Loucy (cell line): Measurements from ENCODE around the gene MTLN.

Source experiments
- H2AFZ ChIP-seq: fragments of 200-600 bp; sonication (generic); 2 replicates; pipeline ENCODE4 v1.6.0; 2016; ENCODE audit warnings: antibody characterized with exemption, mild to moderate bottlenecking, low read length, moderate library complexity
- H3F3A ChIP-seq: fragments of 200-600 bp; 2 replicates; pipeline ENCODE4 v1.6.0; 2016; ENCODE audit warnings: antibody characterized with exemption, low read depth, mild to moderate bottlenecking
- H3K27me3 ChIP-seq: fragments of 200-600 bp; sonication (generic); 2 replicates; pipeline ENCODE4 v1.6.1; 2014; ENCODE audit warnings: low read length, mild to moderate bottlenecking; ENCODE audit not compliant: insufficient read depth, poor library complexity, severe bottlenecking
- H3K36me3 ChIP-seq: fragments of 200-600 bp; sonication (generic); 2 replicates; pipeline ENCODE4 v1.6.1; 2016; ENCODE audit warnings: low read length; ENCODE audit not compliant: insufficient read depth
- H3K4me1 ChIP-seq: fragments of 200-600 bp; sonication (generic); 2 replicates; pipeline ENCODE4 v1.5.1; 2014; ENCODE audit warnings: low read length, mild to moderate bottlenecking; ENCODE audit not compliant: insufficient read depth, poor library complexity, severe bottlenecking
- H3K4me2 ChIP-seq: fragments of 200-600 bp; sonication (generic); 2 replicates; pipeline ENCODE4 v1.6.0; 2014; ENCODE audit warnings: antibody characterized with exemption, low read length, low read depth, mild to moderate bottlenecking; ENCODE audit not compliant: poor library complexity, severe bottlenecking
- H3K4me3 ChIP-seq: fragments of 200-600 bp; sonication (generic); 2 replicates; pipeline ENCODE4 v1.5.1; 2014; ENCODE audit warnings: low read length, mild to moderate bottlenecking, mixed read lengths; ENCODE audit not compliant: poor library complexity, severe bottlenecking
- H3K79me2 ChIP-seq: fragments of 200-600 bp; sonication (generic); 2 replicates; pipeline ENCODE4 v1.6.1; 2014; ENCODE audit warnings: low read length; ENCODE audit not compliant: insufficient read depth
- H3K9ac ChIP-seq: fragments of 200-600 bp; sonication (generic); 2 replicates; pipeline ENCODE4 v1.6.0; 2014; ENCODE audit warnings: mild to moderate bottlenecking, low read depth, low read length, moderate library complexity; ENCODE audit not compliant: poor library complexity, severe bottlenecking
- H3K9me2 ChIP-seq: fragments of 200-600 bp; sonication (generic); replicated peaks from 2 replicates; pipeline ENCODE4 v1.6.1; 2016; ENCODE audit warnings: low read depth, low read length, mixed read lengths
- H3K9me3 ChIP-seq: fragments of 200-600 bp; sonication (generic); 2 replicates; pipeline ENCODE4 v1.6.1; 2014; ENCODE audit warnings: mild to moderate bottlenecking, antibody characterized with exemption, low read length, low read depth; ENCODE audit not compliant: insufficient read depth
- H4K20me1 ChIP-seq: fragments of 200-600 bp; sonication (generic); 2 replicates; pipeline ENCODE4 v1.6.0; 2014; ENCODE audit warnings: antibody characterized with exemption, low read length, mild to moderate bottlenecking; ENCODE audit not compliant: insufficient read depth, poor library complexity, severe bottlenecking
- EZH2phosphoT487 ChIP-seq: fragments of 200-600 bp; IDR thresholded peaks from 2 replicates; pipeline ENCODE4 v1.6.1; 2018; ENCODE audit warnings: antibody characterized with exemption, mild to moderate bottlenecking, moderate library complexity, borderline replicate concordance
- TF ChIP-seq, protein P1 (sequence below): fragments of 200-600 bp; sonication (generic); conservative IDR thresholded peaks from 2 replicates; pipeline ENCODE4 v1.5.1; 2014; ENCODE audit warnings: mild to moderate bottlenecking, antibody characterized with exemption, low read length

MTLN gene

DNA sequence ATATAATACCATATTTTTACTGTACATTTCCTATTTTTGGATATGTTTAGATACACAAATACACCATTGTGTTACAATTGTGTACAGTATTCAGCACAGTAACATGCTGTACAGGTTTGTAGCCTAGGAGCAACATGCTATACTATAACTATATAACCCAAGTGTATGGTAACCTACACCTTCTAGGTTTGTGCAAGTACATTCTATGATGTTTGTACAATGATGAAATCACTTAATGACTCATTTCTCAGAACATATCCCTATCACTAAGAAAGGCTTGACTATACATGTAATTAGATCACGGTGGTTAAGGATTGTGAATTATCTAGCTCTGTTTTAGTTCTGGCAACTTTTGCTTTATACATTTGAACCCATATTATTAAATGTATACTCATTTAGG is 38.8 kb downstream of the MTLN start:
- Histone ChIP-seq H3F3A (no peaks in the 10 kb centered on the region), H3K9ac (no peak overlapping the region), H3K27me3 (no peaks in the 10 kb centered on the region), H3K9me2 (no peaks in the 10 kb centered on the region), H2AFZ (no peak overlapping the region), H3K4me3 (no peak overlapping the region), H3K4me1 (peaks cover 8% of the 10 kb centered on the region), H3K79me2 (no peaks in the 10 kb centered on the region), H3K36me3 (no peaks in the 10 kb centered on the region), H4K20me1 (no peaks in the 10 kb centered on the region), H3K4me2 (no peak overlapping the region), H3K9me3 (no peaks in the 10 kb centered on the region)
- no peak for TF ChIP-seq EZH2phosphoT487
- TF ChIP-seq, protein P1, sequence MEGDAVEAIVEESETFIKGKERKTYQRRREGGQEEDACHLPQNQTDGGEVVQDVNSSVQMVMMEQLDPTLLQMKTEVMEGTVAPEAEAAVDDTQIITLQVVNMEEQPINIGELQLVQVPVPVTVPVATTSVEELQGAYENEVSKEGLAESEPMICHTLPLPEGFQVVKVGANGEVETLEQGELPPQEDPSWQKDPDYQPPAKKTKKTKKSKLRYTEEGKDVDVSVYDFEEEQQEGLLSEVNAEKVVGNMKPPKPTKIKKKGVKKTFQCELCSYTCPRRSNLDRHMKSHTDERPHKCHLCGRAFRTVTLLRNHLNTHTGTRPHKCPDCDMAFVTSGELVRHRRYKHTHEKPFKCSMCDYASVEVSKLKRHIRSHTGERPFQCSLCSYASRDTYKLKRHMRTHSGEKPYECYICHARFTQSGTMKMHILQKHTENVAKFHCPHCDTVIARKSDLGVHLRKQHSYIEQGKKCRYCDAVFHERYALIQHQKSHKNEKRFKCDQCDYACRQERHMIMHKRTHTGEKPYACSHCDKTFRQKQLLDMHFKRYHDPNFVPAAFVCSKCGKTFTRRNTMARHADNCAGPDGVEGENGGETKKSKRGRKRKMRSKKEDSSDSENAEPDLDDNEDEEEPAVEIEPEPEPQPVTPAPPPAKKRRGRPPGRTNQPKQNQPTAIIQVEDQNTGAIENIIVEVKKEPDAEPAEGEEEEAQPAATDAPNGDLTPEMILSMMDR = no peak

DNA sequence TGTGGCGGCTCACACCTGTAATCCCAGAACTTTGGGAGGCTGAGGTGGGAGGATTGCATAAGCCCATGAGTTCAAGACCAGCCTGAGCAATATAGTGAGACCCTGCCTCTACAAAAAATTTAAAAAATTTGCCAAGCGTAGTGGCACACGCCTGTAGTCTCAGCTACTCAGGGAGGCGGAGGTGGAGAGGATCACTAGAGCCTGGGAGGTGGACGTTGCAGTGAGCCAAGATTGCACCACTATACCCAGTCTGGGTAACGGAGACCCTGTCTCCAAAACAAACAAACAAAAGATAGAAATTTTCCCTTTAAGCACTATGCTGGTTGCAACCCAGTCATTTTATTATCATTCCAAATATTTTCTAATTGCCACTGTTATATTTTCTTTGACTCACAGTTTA is 39.8 kb downstream of the MTLN start:
- H3K9ac ChIP-seq = no peak overlapping the region
- TF ChIP-seq EZH2phosphoT487 = no peak
- TF ChIP-seq, protein P1 = no peak
- no peaks in the 10 kb centered on the region for H4K20me1 ChIP-seq

DNA sequence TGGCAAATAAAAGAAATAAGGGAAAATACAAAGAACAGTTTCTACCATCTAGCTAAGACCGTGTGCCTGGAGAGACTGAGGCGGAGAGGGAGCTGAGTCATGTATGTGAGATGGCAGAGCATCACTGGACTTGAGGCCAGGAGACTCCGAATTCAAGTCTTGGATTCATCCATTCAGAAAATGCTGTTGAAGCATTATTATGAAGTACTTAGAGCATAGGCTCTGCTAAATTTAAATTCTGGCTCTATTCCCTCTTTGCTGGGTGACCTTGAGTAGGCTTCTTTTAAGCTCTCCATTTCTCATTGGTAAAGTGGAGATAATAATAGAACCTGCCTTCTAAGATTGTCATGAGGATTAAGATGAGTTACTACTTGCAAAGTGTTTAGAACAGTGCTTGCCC is 42.2 kb downstream of the MTLN start:
- H2AFZ ChIP-seq = peak overlapping the region; percentile 83; the same call in 1 of the 2 replicates
- H3K4me2 ChIP-seq = no peak overlapping the region
- H3K36me3 ChIP-seq = no peaks in the 10 kb centered on the region
- H3K27me3 ChIP-seq = no peaks in the 10 kb centered on the region
- peaks cover 8% of the 10 kb centered on the region for H3K4me1 ChIP-seq
- no peaks in the 10 kb centered on the region for H3K79me2 ChIP-seq
- H3F3A ChIP-seq = no peaks in the 10 kb centered on the region
- H3K9ac ChIP-seq = no peak overlapping the region
- no peaks in the 10 kb centered on the region for H4K20me1 ChIP-seq
- no peaks in the 10 kb centered on the region for H3K9me3 ChIP-seq
- TF ChIP-seq, protein P1 = no peak
- TF ChIP-seq EZH2phosphoT487 = no peak
- H3K4me3 ChIP-seq = no peak overlapping the region
- H3K9me2 ChIP-seq = no peaks in the 10 kb centered on the region

More for the DNA sequence above, 39.8 kb downstream of the MTLN start:
- H3K4me2 ChIP-seq = no peak overlapping the region
- H3K4me1 ChIP-seq = peaks cover 8% of the 10 kb centered on the region
- H3K4me3 ChIP-seq = no peak overlapping the region
- H2AFZ ChIP-seq = no peak overlapping the region
- H3K9me2 ChIP-seq = no peaks in the 10 kb centered on the region
- H3K36me3 ChIP-seq = no peaks in the 10 kb centered on the region
- H3K9me3 ChIP-seq = no peaks in the 10 kb centered on the region
- no peaks in the 10 kb centered on the region for H3F3A ChIP-seq
- H3K27me3 ChIP-seq = no peaks in the 10 kb centered on the region
- H3K79me2 ChIP-seq = no peaks in the 10 kb centered on the region
